Vagina (tissue), 2 donors: Measurements from ENCODE around the gene ADAMTS12. TPM values are rescaled to one million over a fixed set of nuclear protein-coding genes. Genes with fewer than 3 reads are reported as not detected.

Experiments
- DNase-seq, 2 donors: peaks; one replicate each; pipeline ENCODE4 v3.0.0-alpha.2; 2017; ENCODE audit errors: extremely low spot score in 2 of 2
- H3K27ac ChIP-seq: fragments of 200-600 bp; sonication (generic); one replicate; pipeline ENCODE4 v1.5.1; 2019
- H3K27me3 ChIP-seq: fragments of 200-600 bp; sonication (generic); one replicate; pipeline ENCODE4 v1.5.1; 2019
- H3K36me3 ChIP-seq, 2 donors: fragments of 200-600 bp; sonication (generic); one replicate each; pipeline ENCODE4 v1.5.1; 2017 to 2019
- H3K4me1 ChIP-seq: fragments of 200-600 bp; sonication (generic); one replicate; pipeline ENCODE4 v1.5.1; 2019
- H3K4me3 ChIP-seq, 2 donors: fragments of 200-600 bp; sonication (generic); 1 replicate in 1 of 2; 2 replicates in 1 of 2; pipeline ENCODE4 v1.5.1; 2016 to 2019
- H3K9me3 ChIP-seq: fragments of 200-600 bp; sonication (generic); one replicate; pipeline ENCODE4 v1.5.1; 2019
- POLR2A ChIP-seq, 2 donors: fragments of 450-650 bp; IDR thresholded peaks; one replicate each; pipeline ENCODE4 v1.6.1; 2017; ENCODE audit warnings: antibody characterized with exemption in 2 of 2, mild to moderate bottlenecking in 2 of 2, moderate library complexity in 2 of 2
- POLR2AphosphoS5 ChIP-seq, 2 donors: sonication (generic); formaldehyde crosslinking; IDR thresholded peaks; one replicate each; pipeline ENCODE4 v1.9.0; 2017; ENCODE audit warnings: antibody characterized with exemption in 2 of 2, mild to moderate bottlenecking in 2 of 2, low read depth in 1 of 2; ENCODE audit not compliant: insufficient read depth in 1 of 2
- intact Hi-C: fragments of 100-400 bp; cut with DNase I; formaldehyde crosslinking; loops from one replicate; pipeline ENCODE4 v1.15.1; 2023
- total RNA-seq: library from RNA; depleted of rRNA; stranded (reverse); fragments of >200 nt; gene quantifications from one replicate; pipeline ENCODE4 v1.2.3, GENCODE V29; 2016
- TF ChIP-seq, protein P1 (sequence below), 3 experiments: fragments of 450-650 bp in 2 of 3; fragments of 200-600 bp in 1 of 3; sonication (generic) in 1 of 3; IDR thresholded peaks; one replicate each; pipeline ENCODE4 v1.5.1; 2017 to 2019; ENCODE audit warnings: antibody characterized with exemption in 3 of 3, mild to moderate bottlenecking in 2 of 3, moderate library complexity in 2 of 3

Gene ADAMTS12
- total RNA-seq, 1 donor from 2014 or later: 7.6 TPM

DNA sequence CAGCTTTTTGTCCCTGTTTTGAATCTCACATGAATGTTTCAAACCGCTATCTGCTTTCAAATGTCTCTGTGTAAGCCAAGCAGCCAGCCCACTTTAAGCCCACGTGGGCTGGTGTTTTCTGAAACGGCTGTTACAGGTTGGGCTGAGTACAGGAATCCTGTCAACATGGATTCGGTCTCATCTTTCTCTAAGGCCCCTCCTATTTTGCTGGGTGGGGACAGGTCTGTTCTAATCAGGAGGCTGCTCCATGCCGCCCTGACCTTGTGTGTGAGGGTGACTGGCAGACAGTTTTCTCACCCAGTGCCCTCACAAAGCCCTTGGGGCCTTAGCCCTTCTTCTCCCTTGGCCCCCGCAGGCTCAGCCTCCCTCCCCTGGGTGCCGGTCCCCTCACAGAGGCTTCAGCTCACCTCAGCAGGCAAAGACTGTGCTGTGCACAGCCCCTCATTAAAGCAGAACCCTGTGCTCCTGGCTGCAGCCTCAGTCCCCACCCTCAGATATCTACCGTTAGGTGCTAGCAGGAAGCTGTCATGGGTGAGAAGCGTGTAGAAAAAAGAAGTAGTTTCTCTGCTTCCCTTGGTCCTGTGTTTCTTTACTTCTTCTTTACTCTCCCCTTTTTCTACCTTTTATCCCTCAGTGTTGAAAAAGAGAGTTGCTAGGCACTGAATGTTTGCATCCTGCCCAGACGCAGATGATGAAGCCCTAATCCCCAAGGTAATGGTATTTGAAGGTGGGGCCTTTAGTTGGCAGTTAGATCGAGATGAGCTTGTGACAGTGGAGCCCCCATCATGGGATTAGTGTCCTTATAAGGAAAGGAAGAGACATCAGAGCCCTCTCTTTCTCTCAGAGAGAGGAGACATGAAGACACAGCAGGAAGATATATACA is 205.7 kb downstream of the ADAMTS12 start:
- TF ChIP-seq, protein P1, sequence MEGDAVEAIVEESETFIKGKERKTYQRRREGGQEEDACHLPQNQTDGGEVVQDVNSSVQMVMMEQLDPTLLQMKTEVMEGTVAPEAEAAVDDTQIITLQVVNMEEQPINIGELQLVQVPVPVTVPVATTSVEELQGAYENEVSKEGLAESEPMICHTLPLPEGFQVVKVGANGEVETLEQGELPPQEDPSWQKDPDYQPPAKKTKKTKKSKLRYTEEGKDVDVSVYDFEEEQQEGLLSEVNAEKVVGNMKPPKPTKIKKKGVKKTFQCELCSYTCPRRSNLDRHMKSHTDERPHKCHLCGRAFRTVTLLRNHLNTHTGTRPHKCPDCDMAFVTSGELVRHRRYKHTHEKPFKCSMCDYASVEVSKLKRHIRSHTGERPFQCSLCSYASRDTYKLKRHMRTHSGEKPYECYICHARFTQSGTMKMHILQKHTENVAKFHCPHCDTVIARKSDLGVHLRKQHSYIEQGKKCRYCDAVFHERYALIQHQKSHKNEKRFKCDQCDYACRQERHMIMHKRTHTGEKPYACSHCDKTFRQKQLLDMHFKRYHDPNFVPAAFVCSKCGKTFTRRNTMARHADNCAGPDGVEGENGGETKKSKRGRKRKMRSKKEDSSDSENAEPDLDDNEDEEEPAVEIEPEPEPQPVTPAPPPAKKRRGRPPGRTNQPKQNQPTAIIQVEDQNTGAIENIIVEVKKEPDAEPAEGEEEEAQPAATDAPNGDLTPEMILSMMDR (IDR thresholded peaks at IDR 0.05): no peak
- no peak for TF ChIP-seq POLR2A (IDR thresholded peaks at IDR 0.05)
- no peak for TF ChIP-seq POLR2AphosphoS5 (IDR thresholded peaks at IDR 0.05; ENCODE audit: insufficient read depth in 1 of 2, low read depth in 1 of 2)
- Histone ChIP-seq H3K36me3 (no peaks in the 10 kb centered on the region), H3K4me1 (no peaks in the 10 kb centered on the region), H3K4me3 (no peak overlapping the region), H3K27me3 (no peaks in the 10 kb centered on the region), H3K9me3 (no peaks in the 10 kb centered on the region), H3K27ac (no peak overlapping the region)
- DNase-seq: no peak
- intact Hi-C loops: no loop called here

- no peaks in the 10 kb centered on the region for H3K36me3 ChIP-seq
- DNase-seq: no peak
Observed at GRCh38 chr5:33684496-33685159, 207.2 kb downstream of the ADAMTS12 start.

DNA sequence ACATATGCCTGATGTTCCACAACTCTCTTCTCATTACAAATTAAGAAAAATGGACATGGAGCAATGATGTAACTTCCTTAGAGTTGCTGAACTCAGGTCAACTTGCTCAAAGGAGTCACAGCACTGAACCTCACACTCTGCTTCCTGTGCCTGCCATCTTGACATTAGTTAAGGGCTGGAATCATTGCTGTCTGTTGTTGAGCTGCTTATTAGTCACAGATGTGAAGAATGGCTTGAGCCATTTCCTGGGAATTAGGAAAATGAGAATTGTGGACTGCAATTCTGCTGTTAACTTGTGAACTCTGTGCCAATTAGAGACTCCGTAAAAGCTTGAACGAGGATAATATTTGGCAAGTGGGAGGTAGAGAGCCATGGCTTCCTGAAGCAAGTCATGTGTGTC is 212.0 kb downstream of the ADAMTS12 start:
- no peak overlapping the region for H3K27ac ChIP-seq
- no peaks in the 10 kb centered on the region for H3K4me1 ChIP-seq
- H3K4me3 ChIP-seq: no peak overlapping the region
- H3K36me3 ChIP-seq: no peaks in the 10 kb centered on the region
- H3K9me3 ChIP-seq: no peaks in the 10 kb centered on the region
- intact Hi-C loops: no loop called here
- TF ChIP-seq POLR2AphosphoS5 (IDR thresholded peaks at IDR 0.05; ENCODE audit: insufficient read depth in 1 of 2, low read depth in 1 of 2) (no peak), POLR2A (IDR thresholded peaks at IDR 0.05) (no peak)
- TF ChIP-seq, protein P1 (IDR thresholded peaks at IDR 0.05): no peak
- H3K27me3 ChIP-seq: no peaks in the 10 kb centered on the region
- DNase-seq: no peak

More at GRCh38 chr5:33684496-33685159, 207.2 kb downstream of the ADAMTS12 start:
- Histone ChIP-seq H3K27ac (no peak overlapping the region), H3K27me3 (no peaks in the 10 kb centered on the region), H3K4me3 (no peak overlapping the region), H3K9me3 (no peaks in the 10 kb centered on the region), H3K4me1 (no peaks in the 10 kb centered on the region)
- TF ChIP-seq POLR2AphosphoS5 (IDR thresholded peaks at IDR 0.05; ENCODE audit: insufficient read depth in 1 of 2, low read depth in 1 of 2) (no peak), POLR2A (IDR thresholded peaks at IDR 0.05) (no peak)
- TF ChIP-seq, protein P1 (IDR thresholded peaks at IDR 0.05): no peak
- intact Hi-C loops: no loop called here

DNA sequence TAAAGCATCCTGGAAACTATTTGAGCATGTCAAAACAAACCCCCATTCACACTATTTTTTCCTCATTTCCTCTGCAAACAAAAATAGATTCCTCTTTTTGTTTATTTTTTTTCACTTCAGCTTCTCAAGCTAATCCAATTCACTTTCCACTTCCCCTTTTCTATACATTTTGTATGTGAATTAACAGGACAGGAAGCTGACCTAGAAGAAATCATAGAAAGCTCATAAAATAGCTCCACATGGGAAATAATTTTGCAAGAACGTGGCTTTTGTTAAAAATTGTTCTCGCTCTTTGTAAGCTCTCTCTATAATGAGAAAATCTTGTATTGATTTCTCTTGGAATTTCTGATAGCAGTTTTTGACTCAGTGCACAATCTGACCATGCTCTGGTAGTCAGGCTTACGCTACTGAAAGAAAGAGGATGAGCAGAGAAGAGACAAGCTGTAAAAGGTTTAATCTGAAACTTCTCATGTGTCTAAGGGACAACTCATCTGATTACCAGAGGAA is 215.8 kb downstream of the ADAMTS12 start:
- intact Hi-C loops: no loop called here
- DNase-seq: no peak
- Histone ChIP-seq H3K36me3 (no peaks in the 10 kb centered on the region), H3K4me3 (no peak overlapping the region), H3K27ac (no peak overlapping the region), H3K27me3 (no peaks in the 10 kb centered on the region), H3K9me3 (no peaks in the 10 kb centered on the region), H3K4me1 (no peaks in the 10 kb centered on the region)
- TF ChIP-seq POLR2AphosphoS5 (IDR thresholded peaks at IDR 0.05; ENCODE audit: insufficient read depth in 1 of 2, low read depth in 1 of 2): no peak
- TF ChIP-seq, protein P1 (IDR thresholded peaks at IDR 0.05): no peak
- TF ChIP-seq POLR2A (IDR thresholded peaks at IDR 0.05): no peak
